Neural progenitor cell (in vitro differentiated cells): ENCODE data around the gene TMEM240.

Source experiments
- CTCF ChIP-seq: fragments of 200-600 bp; sonication (generic); IDR thresholded peaks from 2 replicates; pipeline ENCODE4 v1.5.1; 2017; ENCODE audit warnings: antibody characterized with exemption, mild to moderate bottlenecking
- EZH2phosphoT487 ChIP-seq: fragments of 200-600 bp; sonication (generic); IDR thresholded peaks from 2 replicates; pipeline ENCODE4 v1.6.1; 2017; ENCODE audit warnings: antibody characterized with exemption

- TF ChIP-seq CTCF (no peak), EZH2phosphoT487 (no peak)
Measured at GRCh38 chr1:1582585-1583346, 42.3 kb upstream of the TMEM240 start.
